K562 (cell line): ENCODE measurements around the gene PLXDC1. TPM values are rescaled to one million over a fixed set of nuclear protein-coding genes. Genes with fewer than 3 reads are reported as not detected.

Experiments
- BHLHE40 ChIP-seq: IDR thresholded peaks from 2 replicates; pipeline ENCODE4 v1.6.1; 2011; ENCODE audit warnings: low read length, improper control_type of control experiment
- C11orf30 ChIP-seq: fragments of 450-650 bp; IDR thresholded peaks from 2 replicates; pipeline ENCODE4 v1.6.1; 2016; ENCODE audit warnings: low read depth, mild to moderate bottlenecking
- MAZ ChIP-seq, 2 experiments: fragments of 450-650 bp in 1 of 2; sonication (generic) in 1 of 2; formaldehyde crosslinking; IDR thresholded peaks in 1 of 2; conservative IDR thresholded peaks in 1 of 2; 2 replicates each; pipeline versions ENCODE4 v1.4.0 to v1.5.0; 2020; ENCODE audit warnings: mild to moderate bottlenecking in 1 of 2, missing genetic modification reagents in 1 of 2
- TEAD1 ChIP-seq, 2 experiments: fragments of 450-650 bp in 1 of 2; sonication (generic) in 1 of 2; formaldehyde crosslinking; IDR thresholded peaks; 2 replicates each; pipeline versions ENCODE4 v1.4.0 to v1.8.0; 2020 to 2022; ENCODE audit warnings: mild to moderate bottlenecking in 2 of 2, missing genetic modification reagents in 1 of 2
- TRIM24 ChIP-seq, 2 experiments: fragments of 450-650 bp; IDR thresholded peaks; 2 replicates each; pipeline ENCODE4 v1.6.1; 2016
- XRCC5 ChIP-seq: fragments of 200-400 bp; formaldehyde crosslinking; IDR thresholded peaks from 2 replicates; pipeline ENCODE4 v1.6.1; 2017; ENCODE audit warnings: low read depth, mild to moderate bottlenecking, low read length
- polyA plus RNA-seq, 8 experiments: library from polyadenylated mRNA; depleted of rRNA in 4 of 8; stranded (reverse) in 5 of 8; unstranded in 3 of 8; fragments of >200 nt; fragmentation: Nextera tagmentation in 2 of 8; fragmentation: Illumina TruSeq in 1 of 8; extraction: Ambion mirVana in 2 of 8; extraction: Trizol in 1 of 8; gene quantifications; 2 replicates each; pipeline versions ENCODE4 v1.2.1 to v1.2.3, GENCODE V29; 2011 to 2014; ENCODE audit warnings: inconsistent platforms in 1 of 8, missing spikeins in 1 of 8
- total RNA-seq, 7 experiments: library from RNA; depleted of rRNA in 6 of 7; stranded (reverse); fragments of >200 nt in 6 of 7; fragmentation: Illumina TruSeq in 2 of 7; extraction: Trizol in 2 of 7; gene quantifications; 2 replicates each; pipeline versions ENCODE4 v1.2.1 to v1.2.3, GENCODE V29; 2011 to 2021; ENCODE audit warnings: low replicate concordance in 1 of 7
- TF ChIP-seq, protein P1 (sequence below): sonication (generic); formaldehyde crosslinking; IDR thresholded peaks from 2 replicates; pipeline ENCODE4 v1.8.0; 2022; ENCODE audit warnings: missing genetic modification reagents, mild to moderate bottlenecking, moderate library complexity, borderline replicate concordance
- TF ChIP-seq, protein P2 (sequence below): fragments of 250-450 bp; sonication (Bioruptor Pico); IDR thresholded peaks from 2 replicates; pipeline ENCODE4 v1.5.0; 2021; ENCODE audit warnings: mild to moderate bottlenecking, moderate library complexity
- TF ChIP-seq, protein P3 (sequence below): fragments of 200-800 bp; sonication (Bioruptor generic); IDR thresholded peaks from 2 replicates; pipeline ENCODE4 v1.6.1; 2017; ENCODE audit warnings: missing genetic modification characterization, missing compliant biosample characterization
- TF ChIP-seq, protein P4 (sequence below), 2 experiments: fragments of 450-650 bp; formaldehyde crosslinking in 1 of 2; IDR thresholded peaks; 2 replicates each; pipeline versions ENCODE4 v1.4.0 to v1.6.1; 2014 to 2020; ENCODE audit warnings: mild to moderate bottlenecking in 2 of 2, borderline replicate concordance in 1 of 2, low read depth in 1 of 2

The PLXDC1 gene
- total and polyA plus RNA-seq, 9 of the 15 experiments (the other 6 are each of a cell fraction or from before 2014, with no cell fraction given), result not detected

DNA sequence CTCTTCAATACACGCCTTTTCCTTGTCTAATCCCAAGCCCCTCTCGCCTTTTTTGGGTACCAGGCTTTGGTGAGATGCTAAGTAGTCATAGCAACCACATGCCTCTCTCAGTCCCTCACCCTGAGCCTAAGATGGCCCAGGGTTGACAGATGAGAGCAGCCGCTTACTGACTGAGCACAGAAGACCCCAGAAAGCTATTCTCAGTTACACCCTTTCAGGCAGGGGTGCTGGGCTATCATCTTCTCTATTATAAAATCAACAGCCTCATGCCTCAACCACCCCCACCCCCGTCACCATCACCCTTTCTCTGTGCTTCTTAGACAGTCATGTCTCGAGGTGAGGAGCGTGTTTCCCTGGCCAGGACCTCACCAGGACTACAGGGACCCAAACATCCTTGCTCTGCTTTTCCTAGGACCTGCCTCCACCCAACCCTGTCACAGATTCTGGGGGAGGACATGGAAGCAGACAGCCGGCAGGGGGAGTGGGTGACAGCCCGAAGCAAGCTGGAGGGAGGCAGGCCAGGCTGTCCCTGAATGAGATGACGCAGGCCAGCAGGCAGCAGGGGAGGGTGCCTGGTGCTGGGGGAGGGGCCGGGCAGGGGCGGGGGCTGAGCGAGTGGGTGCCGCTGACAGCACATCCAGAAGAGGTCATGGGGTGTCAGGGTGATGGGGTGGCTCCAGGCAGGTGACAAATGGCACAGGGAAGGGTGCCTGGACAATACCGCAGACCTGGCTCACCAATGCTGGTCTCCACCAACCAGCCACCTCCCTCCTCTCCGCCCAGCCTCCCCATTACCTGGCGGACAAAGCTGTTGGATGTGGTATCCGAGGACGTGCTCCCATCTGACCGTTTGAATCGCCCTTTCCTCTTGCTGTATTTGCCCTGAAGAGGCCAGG lies 42.9 kb upstream of the PLXDC1 start (continued):
- TF ChIP-seq TEAD1 (CRISPR knock-in tag; IDR thresholded peaks at IDR 0.05) (no peak), C11orf30 (no peak), MAZ (CRISPR knock-in tag; conservative IDR thresholded peaks at IDR 0.05 in 1 of 2, IDR thresholded peaks at IDR 0.05 in 1 of 2) (peak in 1 of 2 experiments; percentile 32; a peak in 1 of 4 replicates), TRIM24 (IDR thresholded peaks at IDR 0.05) (no peak), XRCC5 (peak; percentile 53; the same call in 1 of the 2 replicates), BHLHE40 (peak; percentile 19; the same call in 1 of the 2 replicates)
- TF ChIP-seq, protein P1, sequence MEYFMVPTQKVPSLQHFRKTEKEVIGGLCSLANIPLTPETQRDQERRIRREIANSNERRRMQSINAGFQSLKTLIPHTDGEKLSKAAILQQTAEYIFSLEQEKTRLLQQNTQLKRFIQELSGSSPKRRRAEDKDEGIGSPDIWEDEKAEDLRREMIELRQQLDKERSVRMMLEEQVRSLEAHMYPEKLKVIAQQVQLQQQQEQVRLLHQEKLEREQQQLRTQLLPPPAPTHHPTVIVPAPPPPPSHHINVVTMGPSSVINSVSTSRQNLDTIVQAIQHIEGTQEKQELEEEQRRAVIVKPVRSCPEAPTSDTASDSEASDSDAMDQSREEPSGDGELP, result peak; percentile 36; the same call in 1 of the 2 replicates
- TF ChIP-seq, protein P2, sequence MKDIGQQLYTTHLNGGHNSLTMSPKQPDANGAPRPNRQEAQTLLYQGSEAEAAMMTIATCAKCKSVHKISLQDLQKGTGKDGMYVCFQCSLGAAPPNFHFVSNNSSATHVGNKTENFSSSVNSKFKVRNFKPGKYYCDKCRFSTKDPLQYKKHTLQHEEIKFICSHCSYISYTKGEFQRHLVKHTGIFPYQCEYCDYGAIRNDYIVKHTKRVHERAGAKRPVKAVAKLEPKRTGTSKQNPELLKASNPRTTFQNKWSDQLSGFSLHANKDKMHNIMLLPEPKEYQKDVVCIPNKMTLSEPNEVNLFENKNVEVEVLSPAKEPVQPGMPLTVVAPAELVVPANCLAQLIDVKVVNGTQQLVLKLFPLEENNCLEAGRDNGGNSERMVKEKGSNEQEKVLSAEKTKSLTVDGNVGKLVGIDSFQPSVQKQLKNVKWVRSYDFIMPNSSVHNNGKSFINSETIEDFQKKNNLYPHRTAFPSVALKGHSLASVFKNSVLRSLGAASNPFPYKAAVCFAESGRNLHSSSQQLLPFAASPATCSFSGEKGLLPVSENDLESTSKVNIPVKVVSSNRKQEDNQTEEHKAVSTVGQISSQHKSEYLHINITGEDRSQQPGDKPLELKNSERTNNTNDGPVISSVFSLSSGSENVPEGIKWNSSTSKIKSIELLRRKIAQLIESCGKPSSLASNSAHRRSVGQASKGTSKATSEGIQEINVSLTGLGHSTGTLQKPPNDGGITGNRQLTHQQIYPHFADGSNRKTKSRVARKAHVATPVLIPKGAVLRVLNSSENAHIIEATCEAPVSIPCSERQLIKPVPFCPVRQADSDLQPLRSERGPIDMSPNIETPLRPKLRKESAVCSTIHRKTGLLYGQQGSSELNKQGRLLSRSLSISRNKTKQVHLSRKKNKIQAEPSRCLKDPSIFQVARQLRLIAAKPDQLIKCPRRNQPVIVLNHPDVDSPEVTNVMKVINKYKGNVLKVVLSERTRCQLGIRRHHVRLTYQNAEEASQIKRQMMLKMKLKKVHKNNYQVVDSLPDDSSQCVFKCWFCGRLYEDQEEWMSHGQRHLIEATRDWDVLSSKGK (CRISPR knock-in tag), result no peak
- TF ChIP-seq, protein P3, sequence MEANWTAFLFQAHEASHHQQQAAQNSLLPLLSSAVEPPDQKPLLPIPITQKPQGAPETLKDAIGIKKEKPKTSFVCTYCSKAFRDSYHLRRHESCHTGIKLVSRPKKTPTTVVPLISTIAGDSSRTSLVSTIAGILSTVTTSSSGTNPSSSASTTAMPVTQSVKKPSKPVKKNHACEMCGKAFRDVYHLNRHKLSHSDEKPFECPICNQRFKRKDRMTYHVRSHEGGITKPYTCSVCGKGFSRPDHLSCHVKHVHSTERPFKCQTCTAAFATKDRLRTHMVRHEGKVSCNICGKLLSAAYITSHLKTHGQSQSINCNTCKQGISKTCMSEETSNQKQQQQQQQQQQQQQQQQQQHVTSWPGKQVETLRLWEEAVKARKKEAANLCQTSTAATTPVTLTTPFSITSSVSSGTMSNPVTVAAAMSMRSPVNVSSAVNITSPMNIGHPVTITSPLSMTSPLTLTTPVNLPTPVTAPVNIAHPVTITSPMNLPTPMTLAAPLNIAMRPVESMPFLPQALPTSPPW (CRISPR knock-in tag), result peak; percentile 75
- TF ChIP-seq, protein P4, sequence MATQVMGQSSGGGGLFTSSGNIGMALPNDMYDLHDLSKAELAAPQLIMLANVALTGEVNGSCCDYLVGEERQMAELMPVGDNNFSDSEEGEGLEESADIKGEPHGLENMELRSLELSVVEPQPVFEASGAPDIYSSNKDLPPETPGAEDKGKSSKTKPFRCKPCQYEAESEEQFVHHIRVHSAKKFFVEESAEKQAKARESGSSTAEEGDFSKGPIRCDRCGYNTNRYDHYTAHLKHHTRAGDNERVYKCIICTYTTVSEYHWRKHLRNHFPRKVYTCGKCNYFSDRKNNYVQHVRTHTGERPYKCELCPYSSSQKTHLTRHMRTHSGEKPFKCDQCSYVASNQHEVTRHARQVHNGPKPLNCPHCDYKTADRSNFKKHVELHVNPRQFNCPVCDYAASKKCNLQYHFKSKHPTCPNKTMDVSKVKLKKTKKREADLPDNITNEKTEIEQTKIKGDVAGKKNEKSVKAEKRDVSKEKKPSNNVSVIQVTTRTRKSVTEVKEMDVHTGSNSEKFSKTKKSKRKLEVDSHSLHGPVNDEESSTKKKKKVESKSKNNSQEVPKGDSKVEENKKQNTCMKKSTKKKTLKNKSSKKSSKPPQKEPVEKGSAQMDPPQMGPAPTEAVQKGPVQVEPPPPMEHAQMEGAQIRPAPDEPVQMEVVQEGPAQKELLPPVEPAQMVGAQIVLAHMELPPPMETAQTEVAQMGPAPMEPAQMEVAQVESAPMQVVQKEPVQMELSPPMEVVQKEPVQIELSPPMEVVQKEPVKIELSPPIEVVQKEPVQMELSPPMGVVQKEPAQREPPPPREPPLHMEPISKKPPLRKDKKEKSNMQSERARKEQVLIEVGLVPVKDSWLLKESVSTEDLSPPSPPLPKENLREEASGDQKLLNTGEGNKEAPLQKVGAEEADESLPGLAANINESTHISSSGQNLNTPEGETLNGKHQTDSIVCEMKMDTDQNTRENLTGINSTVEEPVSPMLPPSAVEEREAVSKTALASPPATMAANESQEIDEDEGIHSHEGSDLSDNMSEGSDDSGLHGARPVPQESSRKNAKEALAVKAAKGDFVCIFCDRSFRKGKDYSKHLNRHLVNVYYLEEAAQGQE (IDR thresholded peaks at IDR 0.05; ENCODE audit: borderline replicate concordance), result 0 out of 2 replicates have a peak, but pooled peaks have one; percentile 5
- TF ChIP-seq, protein P4 (CRISPR knock-in tag; IDR thresholded peaks at IDR 0.05; ENCODE audit: low read depth), result no peak
